OCI-LY7 (cell line): ENCODE results near the gene CHN1. TPM values are rescaled to one million over a fixed set of nuclear protein-coding genes. Genes with fewer than 3 reads are reported as not detected.

Experiments
- BruUV-seq: library from RNA; stranded (reverse); fragments of 400-500 nt; replicated peaks from 2 replicates; lab custom pipeline; 2021; lab: Mats Ljungman, UMichigan
- CTCF ChIA-PET: fragments of 300-600 bp; sonication (Branson Sonifier 250); formaldehyde crosslinking; loops from one replicate; lab custom pipeline; 2022; ENCODE audit warnings: antibody characterized with exemption; ENCODE audit not compliant: unreplicated experiment; lab: Charles Lee
- POLR2A ChIA-PET: fragments of 300-600 bp; sonication (Branson Sonifier 250); formaldehyde crosslinking; loops from one replicate; lab custom pipeline; 2022; ENCODE audit warnings: antibody characterized with exemption; lab: Charles Lee
- DNase-seq: peaks from one replicate; pipeline ENCODE4 v3.0.0-alpha.2; 2015; ENCODE audit warnings: low spot score
- H2AFZ ChIP-seq: fragments of 200-600 bp; sonication (generic), shearing (Covaris generic); 2 replicates; pipeline ENCODE4 v1.6.1; 2014; ENCODE audit warnings: mild to moderate bottlenecking, antibody characterized with exemption, low read length, moderate library complexity
- H3K27ac ChIP-seq: fragments of 200-600 bp; sonication (generic); 2 replicates; pipeline ENCODE4 v1.5.1; 2014; ENCODE audit warnings: mixed run types, low read depth, mild to moderate bottlenecking, moderate library complexity, low read length, inconsistent platforms; ENCODE audit not compliant: poor library complexity, severe bottlenecking
- H3K36me3 ChIP-seq: fragments of 200-600 bp; sonication (generic); 2 replicates; pipeline ENCODE4 v1.6.1; 2014; ENCODE audit warnings: mild to moderate bottlenecking, antibody characterized with exemption, low read length, moderate library complexity, mixed read lengths; ENCODE audit not compliant: insufficient read depth
- H3K4me1 ChIP-seq: fragments of 200-600 bp; sonication (generic); 2 replicates; pipeline ENCODE4 v1.5.1; 2014; ENCODE audit warnings: mild to moderate bottlenecking, low read length; ENCODE audit not compliant: insufficient read depth, poor library complexity, severe bottlenecking
- H3K4me2 ChIP-seq: fragments of 200-600 bp; sonication (generic); 2 replicates; pipeline ENCODE4 v1.6.1; 2014; ENCODE audit warnings: mild to moderate bottlenecking, low read length
- H3K4me3 ChIP-seq: fragments of 200-600 bp; sonication (generic); 2 replicates; pipeline ENCODE4 v1.5.1; 2014; ENCODE audit warnings: mild to moderate bottlenecking, low read depth, low read length; ENCODE audit not compliant: poor library complexity, severe bottlenecking
- H3K79me2 ChIP-seq: fragments of 200-600 bp; sonication (generic); 2 replicates; pipeline ENCODE4 v1.6.1; 2016; ENCODE audit warnings: low read depth, mild to moderate bottlenecking, low read length, moderate library complexity, mixed read lengths; ENCODE audit not compliant: insufficient read depth
- H3K9me2 ChIP-seq: fragments of 200-600 bp; sonication (generic); 2 replicates; pipeline ENCODE4 v1.6.1; 2016; ENCODE audit warnings: mild to moderate bottlenecking, low read length, mixed read lengths; ENCODE audit not compliant: insufficient read depth
- H3K9me3 ChIP-seq: fragments of 200-600 bp; sonication (generic); 2 replicates; pipeline ENCODE4 v1.6.1; 2014; ENCODE audit warnings: mild to moderate bottlenecking, mixed run types, low read length, mixed read lengths
- H4K20me1 ChIP-seq: fragments of 200-600 bp; sonication (generic); 2 replicates; pipeline ENCODE4 v1.6.1; 2014; ENCODE audit warnings: mild to moderate bottlenecking, antibody characterized with exemption, low read length, moderate library complexity, mixed read lengths; ENCODE audit not compliant: insufficient read depth
- EZH2phosphoT487 ChIP-seq: fragments of 200-600 bp; sonication (generic); IDR thresholded peaks from 2 replicates; pipeline ENCODE4 v1.6.1; 2018; ENCODE audit warnings: low read depth, borderline replicate concordance, mild to moderate bottlenecking, mixed run types, antibody characterized with exemption, low read length, moderate library complexity, mixed read lengths
- intact Hi-C: fragments of 100-400 bp; cut with micrococcal nuclease; formaldehyde crosslinking; loops from one replicate; pipeline ENCODE4 v1.10.0; 2022; ENCODE audit not compliant: unreplicated experiment
- total RNA-seq, 2 experiments: library from RNA; depleted of rRNA in 1 of 2; stranded (reverse); fragments of >200 nt in 1 of 2; shearing (Covaris generic) in 1 of 2; gene quantifications; 2 replicates each; pipeline ENCODE4 v1.2.3, GENCODE V29; 2014 to 2022
- TF ChIP-seq, protein P1 (sequence below): fragments of 200-600 bp; sonication (generic); conservative IDR thresholded peaks from 2 replicates; pipeline ENCODE4 v1.5.1; 2014; ENCODE audit warnings: mild to moderate bottlenecking, antibody characterized with exemption, low read length, moderate library complexity, mixed read lengths

CHN1 gene
- total RNA-seq, 2 experiments from 2014 or later: 0.44 TPM; not detected in 1

DNA sequence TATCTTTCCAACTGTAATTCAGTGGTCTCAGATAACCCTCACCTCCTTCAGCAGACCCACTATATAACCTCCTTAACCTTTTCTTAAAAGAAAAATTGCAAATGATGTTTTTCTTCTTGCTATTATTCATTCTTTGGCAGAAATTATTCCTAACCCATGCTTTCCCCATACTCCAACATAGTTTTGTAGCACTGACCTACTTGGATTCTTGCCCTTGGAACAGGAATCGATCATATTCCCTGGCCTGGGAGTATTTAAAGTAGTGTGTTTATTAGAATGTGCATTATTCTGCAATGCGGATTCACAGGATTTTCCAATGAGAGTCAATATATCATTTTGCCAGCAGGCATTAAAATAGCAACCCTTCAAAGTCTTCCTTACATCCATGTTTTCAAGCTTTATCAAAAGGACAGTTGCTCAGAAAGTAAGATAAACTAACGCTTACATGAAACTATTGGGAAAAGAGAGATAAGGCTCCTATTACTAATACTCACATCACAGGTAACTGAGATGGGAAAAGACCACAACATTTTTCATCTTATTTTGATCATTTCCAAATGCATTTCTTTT is 37.4 kb downstream of the CHN1 start:
- no peak overlapping the region for H3K4me2 ChIP-seq
- no peaks in the 10 kb centered on the region for H4K20me1 ChIP-seq
- no peak overlapping the region for H3K27ac ChIP-seq
- H3K36me3 ChIP-seq: no peaks in the 10 kb centered on the region
- H3K79me2 ChIP-seq: no peaks in the 10 kb centered on the region
- intact Hi-C loops: no loop called here
- no peak for DNase-seq
- no peak overlapping the region for H2AFZ ChIP-seq
- TF ChIP-seq, protein P1, sequence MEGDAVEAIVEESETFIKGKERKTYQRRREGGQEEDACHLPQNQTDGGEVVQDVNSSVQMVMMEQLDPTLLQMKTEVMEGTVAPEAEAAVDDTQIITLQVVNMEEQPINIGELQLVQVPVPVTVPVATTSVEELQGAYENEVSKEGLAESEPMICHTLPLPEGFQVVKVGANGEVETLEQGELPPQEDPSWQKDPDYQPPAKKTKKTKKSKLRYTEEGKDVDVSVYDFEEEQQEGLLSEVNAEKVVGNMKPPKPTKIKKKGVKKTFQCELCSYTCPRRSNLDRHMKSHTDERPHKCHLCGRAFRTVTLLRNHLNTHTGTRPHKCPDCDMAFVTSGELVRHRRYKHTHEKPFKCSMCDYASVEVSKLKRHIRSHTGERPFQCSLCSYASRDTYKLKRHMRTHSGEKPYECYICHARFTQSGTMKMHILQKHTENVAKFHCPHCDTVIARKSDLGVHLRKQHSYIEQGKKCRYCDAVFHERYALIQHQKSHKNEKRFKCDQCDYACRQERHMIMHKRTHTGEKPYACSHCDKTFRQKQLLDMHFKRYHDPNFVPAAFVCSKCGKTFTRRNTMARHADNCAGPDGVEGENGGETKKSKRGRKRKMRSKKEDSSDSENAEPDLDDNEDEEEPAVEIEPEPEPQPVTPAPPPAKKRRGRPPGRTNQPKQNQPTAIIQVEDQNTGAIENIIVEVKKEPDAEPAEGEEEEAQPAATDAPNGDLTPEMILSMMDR: no peak
- no peak for TF ChIP-seq EZH2phosphoT487
- ChIA-PET CTCF (no interaction called here), POLR2A (no interaction called here)
- no peaks in the 10 kb centered on the region for H3K9me2 ChIP-seq
- no peaks in the 10 kb centered on the region for H3K9me3 ChIP-seq
- H3K4me3 ChIP-seq: no peak overlapping the region
- BruUV-seq: no TSS peak
- no peaks in the 10 kb centered on the region for H3K4me1 ChIP-seq

DNA sequence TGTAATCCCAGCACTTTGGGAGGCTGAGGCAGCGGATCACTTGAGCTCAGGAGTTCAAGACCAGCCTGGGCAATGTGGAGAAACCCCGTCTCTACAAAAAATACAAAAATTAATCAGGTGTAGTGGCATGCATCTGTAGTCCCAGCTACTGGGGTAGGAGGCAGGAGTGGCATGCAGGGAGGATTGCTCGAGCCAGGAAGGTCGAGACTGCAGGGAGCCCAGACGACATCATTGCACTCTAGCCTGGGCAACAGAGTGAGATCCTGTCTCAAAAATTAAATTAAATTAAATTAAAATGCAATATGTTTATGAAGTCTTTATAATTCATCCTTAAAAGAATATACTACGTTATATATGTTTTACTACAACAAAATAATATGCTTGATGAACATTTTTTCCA is 38.1 kb downstream of the CHN1 start:
- no peaks in the 10 kb centered on the region for H3K79me2 ChIP-seq
- TF ChIP-seq, protein P1: no peak
- TF ChIP-seq EZH2phosphoT487: no peak
- DNase-seq: no peak
- no peak overlapping the region for H3K4me2 ChIP-seq
- H3K4me3 ChIP-seq: no peak overlapping the region
- BruUV-seq: no TSS peak
- ChIA-PET CTCF (no interaction called here), POLR2A (no interaction called here)
- no peaks in the 10 kb centered on the region for H3K36me3 ChIP-seq
- H3K27ac ChIP-seq: no peak overlapping the region
- no peaks in the 10 kb centered on the region for H3K9me3 ChIP-seq
- no peak overlapping the region for H2AFZ ChIP-seq
- intact Hi-C loops: no loop called here
- H3K4me1 ChIP-seq: no peaks in the 10 kb centered on the region
- H3K9me2 ChIP-seq: no peaks in the 10 kb centered on the region
- H4K20me1 ChIP-seq: no peaks in the 10 kb centered on the region

DNA sequence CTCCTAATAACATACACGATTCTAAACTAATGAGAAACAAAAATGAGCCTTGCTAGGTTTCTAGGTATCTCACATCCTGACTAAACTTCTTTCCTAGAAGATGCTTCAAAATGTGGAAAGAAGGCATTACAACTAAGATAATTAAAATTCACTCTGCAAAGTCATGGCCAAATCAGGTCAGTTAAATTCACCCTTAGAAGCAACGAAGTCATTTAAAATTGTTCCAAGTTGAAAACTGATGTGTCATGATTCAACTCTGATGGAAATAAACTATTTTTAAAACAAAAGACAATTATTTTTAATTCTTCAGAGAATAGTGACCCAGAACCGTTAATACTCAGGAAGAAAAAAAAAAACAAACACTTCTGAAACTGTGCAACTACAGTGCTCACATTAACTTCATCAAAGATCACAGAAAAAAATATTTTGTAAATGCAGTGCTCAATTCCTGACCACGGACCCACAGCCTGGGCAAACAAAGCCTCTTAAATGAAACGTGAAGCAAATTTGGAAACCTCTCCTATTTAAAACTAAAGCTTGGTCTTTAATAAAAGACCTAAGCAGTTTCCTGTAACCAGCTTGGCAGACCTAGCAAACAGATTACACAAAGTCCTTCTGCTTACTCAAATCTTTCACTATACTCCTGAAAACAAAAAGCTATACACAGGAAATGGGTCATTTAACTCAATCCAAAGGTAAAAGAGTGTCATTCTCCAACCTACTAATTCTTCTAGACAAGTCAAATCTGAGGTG is 39.0 kb downstream of the CHN1 start:
- Histone ChIP-seq H3K4me1 (no peaks in the 10 kb centered on the region), H4K20me1 (no peaks in the 10 kb centered on the region), H3K9me2 (no peaks in the 10 kb centered on the region), H3K4me3 (no peak overlapping the region), H2AFZ (no peak overlapping the region), H3K27ac (no peak overlapping the region), H3K36me3 (no peaks in the 10 kb centered on the region), H3K4me2 (no peak overlapping the region), H3K79me2 (no peaks in the 10 kb centered on the region), H3K9me3 (no peaks in the 10 kb centered on the region)
- no TSS peak for BruUV-seq
- ChIA-PET CTCF (no interaction called here), POLR2A (interaction anchor here (0.6 kb wide), 1 partner anchor 9 kb away, joined by 3 read pairs; no protein-coding TSS in a partner anchor)
- TF ChIP-seq, protein P1: no peak
- no peak for TF ChIP-seq EZH2phosphoT487
- DNase-seq: no peak
- intact Hi-C loops: no loop called here
